ENCODE results near the gene VPS37D.

DNA sequence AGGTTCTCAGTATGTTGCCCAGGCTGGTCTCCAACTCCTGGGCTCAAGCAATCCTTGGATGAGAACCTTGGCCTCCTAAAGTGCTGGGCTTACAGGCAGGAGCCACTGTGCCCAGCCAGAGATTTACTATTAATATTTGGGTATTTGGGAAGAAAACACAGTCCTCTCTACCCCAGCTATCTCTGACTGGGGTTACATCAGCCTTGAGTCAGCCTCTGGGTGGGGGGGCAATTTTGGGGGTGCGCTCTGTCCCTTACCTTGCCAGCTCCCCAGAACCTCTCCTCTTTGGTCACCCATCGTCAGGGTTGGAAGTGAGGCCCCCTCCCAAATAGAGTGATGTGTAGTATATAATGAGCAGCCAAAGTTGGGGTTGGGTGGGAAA lies 45.1 kb upstream of the VPS37D start:
- TF ChIP-seq HDGF (IDR thresholded peaks at IDR 0.05; ENCODE audit: borderline replicate concordance) (no peak), ARNT (IDR thresholded peaks at IDR 0.05) (no peak), L3MBTL2 (conservative IDR thresholded peaks at IDR 0.05) (no peak), SP1 (IDR thresholded peaks at IDR 0.05) (no peak), BHLHE40 (IDR thresholded peaks at IDR 0.05; ENCODE audit: borderline replicate concordance) (no peak), ELF4 (IDR thresholded peaks at IDR 0.05) (no peak), FOXM1 (IDR thresholded peaks at IDR 0.05; ENCODE audit: borderline replicate concordance) (no peak)
